Heart right ventricle (tissue), 16 donors: ENCODE results near the gene IPO9. TPM values are rescaled to one million over a fixed set of nuclear protein-coding genes. Genes with fewer than 3 reads are reported as not detected.

Experiments used
- ATAC-seq, 8 donors: fragments of 200-7000 bp; cut with Tn5 transposase; one replicate each; pipeline ENCODE4 v1.9.1; 2020; ENCODE audit warnings: mild to moderate bottlenecking in 8 of 8, moderate library complexity in 8 of 8, moderate number of reproducible peaks in 1 of 8
- DNase-seq, 2 donors: peaks; one replicate each; pipeline ENCODE4 v3.0.0-alpha.2; 2020
- H3K27ac ChIP-seq, 10 donors: fragments of 200-600 bp; sonication (generic) in 2 of 10; one replicate each; pipeline versions ENCODE4 v1.5.0 to v1.8.0; 2020 to 2022; ENCODE audit warnings: mild to moderate bottlenecking in 3 of 10
- H3K27me3 ChIP-seq, 7 donors: fragments of 200-600 bp; one replicate each; pipeline ENCODE4 v1.8.0; 2021 to 2022; ENCODE audit warnings: mild to moderate bottlenecking in 2 of 7
- H3K36me3 ChIP-seq, 9 donors: fragments of 200-600 bp; sonication (generic) in 1 of 9; one replicate each; pipeline versions ENCODE4 v1.5.0 to v1.8.0; 2020 to 2022; ENCODE audit warnings: mild to moderate bottlenecking in 2 of 9
- H3K4me1 ChIP-seq, 9 donors: fragments of 200-600 bp; sonication (generic) in 1 of 9; one replicate each; pipeline versions ENCODE4 v1.5.0 to v1.8.0; 2020 to 2022; ENCODE audit warnings: mild to moderate bottlenecking in 4 of 9
- H3K4me3 ChIP-seq, 10 donors: fragments of 200-600 bp; sonication (generic) in 2 of 10; one replicate each; pipeline versions ENCODE4 v1.5.0 to v1.8.0; 2020 to 2022; ENCODE audit warnings: mild to moderate bottlenecking in 7 of 10, moderate library complexity in 2 of 10
- H3K9me3 ChIP-seq, 11 donors: fragments of 200-600 bp in 10 of 11; sonication (generic) in 2 of 11; one replicate each; pipeline versions ENCODE4 v1.5.0 to v1.8.0; 2013 to 2022; ENCODE audit warnings: mild to moderate bottlenecking in 2 of 11, control low read depth in 1 of 11, moderate library complexity in 1 of 11
- CTCF ChIP-seq, 9 donors: fragments of 200-600 bp; sonication (generic) in 2 of 9; IDR thresholded peaks; one replicate each; pipeline versions ENCODE4 v1.5.0 to v1.8.0; 2021 to 2022; ENCODE audit warnings: antibody characterized with exemption in 9 of 9, mild to moderate bottlenecking in 5 of 9, moderate library complexity in 1 of 9
- WGBS, 2 donors: extraction: QIAGEN DNeasy Blood & Tissue Kit; methylation state at CpG; one replicate each; pipeline ENCODE4 v1.1.7; 2013; ENCODE audit warnings: inconsistent platforms in 1 of 2; 5-methylcytosine and 5-hydroxymethylcytosine counted together
- intact Hi-C, 10 donors: fragments of 100-400 bp; cut with DNase I; formaldehyde crosslinking; loops; one replicate each; pipeline versions ENCODE4 v1.11.1 to v1.14.2; 2022
- polyA plus RNA-seq, 2 donors: library from polyadenylated mRNA; stranded (reverse); fragments of 200-250 nt; gene quantifications; one replicate each; pipeline ENCODE4 v1.2.3, GENCODE V29; 2013
- total RNA-seq, 10 donors: library from RNA; stranded (reverse); fragmentation: NEBNext Ultra II Directional in 3 of 10; extraction: Animal tissue kit (Norgen Biotek cat#: 25700) in 3 of 10; gene quantifications; one replicate each; pipeline versions ENCODE4 v1.2.1 to v1.2.4, GENCODE V29; 2021 to 2023
- donor health status: Arrhythmogenic right ventricular cardiomyopathy.
- donor health status: ischemic (EF 13 %, LVEDD 7.1; RV severe dilation, severe dysfunction).
- donor health status: healthy with polysubstance abuse.
- donor health status: DM: no; HTN: yes; CAD: no.
- donor health status: DM: no; HTN: no; CAD: no.
- donor health status: ischemic (EF 25% LVEDD 6.9; RV normal size, moderate dysfunction).
- donor health status: ischemic (EF 25% LVEDD 5.7; RV mildly dilated, moderate dysfunction).
- donor health status: healthy.
- donor health status: DM: yes; HTN: yes; CAD: no.
- donor health status: Ischemic cardiomyopathy.
- donor health status: ischemic (EF 35%, LVEDD 5.7; RV mildly dilated, moderate dysfunction).
- donor health status: nonischemic (EF 11% LVEDD 7.7; RV severe dilation, severe dysfunction).
- donor health status: DM: yes; HTN: yes; CAD: no.
- donor health status: PGD.
- donor health status: ischemic (EF 29% LVEDD 5.4; RV normal size, mild dysfunction).
- donor health status: nonischemic (EF 23%, LVEDD 6.1; RV moderate dilation, normal function).

Gene IPO9
- total and polyA plus RNA-seq, 12 donors, result 12.0 to 31.4 (median 26.5) TPM

GRCh38 chr1:201880928-201881571 is 52.1 kb downstream of the IPO9 start:
- DNase-seq, result no peak
- H3K27me3 ChIP-seq, result no peaks in the 10 kb centered on the region
- H3K36me3 ChIP-seq, result peaks cover 0 to 16% (median 0%) of the 10 kb centered on the region in 9 donors
- WGBS, 2 donors, result 72 to 81% methylated on average over 6 of the region's 6 CpGs
- intact Hi-C loops, result loop anchor here in 2 of 10 donors (10.0 kb wide), 2 partner anchors 166 to 234 kb away; no protein-coding TSS in a partner anchor
- no peak overlapping the region for H3K27ac ChIP-seq
- peaks cover 10 to 55% (median 44%) of the 10 kb centered on the region in 9 donors for H3K4me1 ChIP-seq
- ATAC-seq, result no peak
- no peak overlapping the region for H3K4me3 ChIP-seq
- TF ChIP-seq CTCF (IDR thresholded peaks at IDR 0.05), result no peak
- no peaks in the 10 kb centered on the region for H3K9me3 ChIP-seq

DNA sequence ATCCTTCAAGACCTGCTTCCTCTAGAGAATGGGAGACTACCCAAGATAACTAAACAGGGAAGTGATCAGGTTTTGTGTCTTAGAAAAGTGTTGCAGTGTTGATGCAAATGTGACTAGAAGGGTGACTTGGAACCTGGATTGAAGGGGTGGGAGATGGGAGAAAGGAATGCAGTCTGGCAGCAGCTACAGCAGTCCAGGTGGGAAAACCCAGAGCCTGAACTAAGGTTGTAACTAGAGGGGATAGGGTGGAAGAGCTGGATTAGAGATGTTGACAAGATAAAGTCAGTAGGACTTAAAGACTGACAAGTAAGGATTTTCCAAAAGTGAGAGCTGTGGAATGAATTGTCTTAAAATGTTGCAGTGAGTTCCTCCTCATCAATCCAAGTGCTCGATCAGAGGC is 52.7 kb downstream of the IPO9 start:
- Histone ChIP-seq H3K36me3 (peaks cover 0 to 10% (median 0%) of the 10 kb centered on the region in 9 donors), H3K27me3 (no peaks in the 10 kb centered on the region), H3K4me3 (no peak overlapping the region), H3K9me3 (no peaks in the 10 kb centered on the region), H3K4me1 (peaks cover 10 to 58% (median 44%) of the 10 kb centered on the region in 9 donors), H3K27ac (no peak overlapping the region)
- no peak for TF ChIP-seq CTCF (IDR thresholded peaks at IDR 0.05)
- intact Hi-C loops, result loop anchor here in 2 of 10 donors (10.0 kb wide), 2 partner anchors 167 to 233 kb away; no protein-coding TSS in a partner anchor
- no peak for ATAC-seq
- 86% methylated on average over 1 of the region's 1 CpG for WGBS, 2 donors
- DNase-seq, result no peak

DNA sequence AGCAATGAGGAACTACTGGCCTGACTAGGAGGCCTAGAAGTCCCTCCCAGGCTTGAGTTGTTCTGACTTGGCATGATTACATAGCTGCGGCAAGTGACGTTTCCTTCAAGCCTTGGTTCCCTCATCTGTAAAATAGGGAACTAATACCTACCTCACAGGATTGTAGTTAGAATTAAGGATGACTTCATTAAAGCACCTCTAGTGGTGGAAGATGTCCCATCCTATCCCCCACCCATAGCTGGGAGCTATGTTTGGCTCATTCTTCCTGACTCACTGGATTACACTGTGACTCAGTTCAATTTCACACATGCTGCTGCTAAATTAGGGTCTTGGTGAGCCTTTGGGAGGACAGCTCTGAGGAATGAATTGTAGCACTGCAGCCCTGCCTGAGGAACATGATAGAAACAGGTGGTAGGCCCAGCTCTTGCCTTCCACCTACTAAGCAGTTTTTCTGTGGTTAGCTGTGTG is 53.7 kb downstream of the IPO9 start:
- peak overlapping the region in 9 of 10 donors; percentile 67 to 96 (median 85) for H3K27ac ChIP-seq
- peaks cover 0 to 11% (median 0%) of the 10 kb centered on the region in 7 donors for H3K27me3 ChIP-seq
- no peak overlapping the region for H3K4me3 ChIP-seq
- DNase-seq (no peak), ATAC-seq (peak in 4 of 8 donors; percentile 20 to 42 (median 31))
- 59 to 75% methylated on average over 2 of the region's 2 CpGs for WGBS, 2 donors
- intact Hi-C loops, result loop anchor here in 2 of 10 donors (10.0 kb wide), 2 partner anchors 168 to 232 kb away; no protein-coding TSS in a partner anchor
- TF ChIP-seq CTCF (IDR thresholded peaks at IDR 0.05), result peak in 2 of 9 donors; percentile 18 to 20
- H3K4me1 ChIP-seq, result peaks cover 10 to 66% (median 44%) of the 10 kb centered on the region in 9 donors
- H3K9me3 ChIP-seq, result no peaks in the 10 kb centered on the region
- H3K36me3 ChIP-seq, result peaks cover 0 to 5% (median 0%) of the 10 kb centered on the region in 9 donors

- no peaks in the 10 kb centered on the region for H3K9me3 ChIP-seq
- no peak for DNase-seq
- no peak overlapping the region for H3K4me3 ChIP-seq
- WGBS, 2 donors, result 72 to 76% methylated on average over 3 of the region's 3 CpGs
- TF ChIP-seq CTCF (IDR thresholded peaks at IDR 0.05), result no peak
- no peak for ATAC-seq
- peak overlapping the region; percentile 67 to 96 (median 84) for H3K27ac ChIP-seq
- intact Hi-C loops, result loop anchor here in 2 of 10 donors (10.0 kb wide), 2 partner anchors 168 to 232 kb away; no protein-coding TSS in a partner anchor
- peaks cover 10 to 68% (median 46%) of the 10 kb centered on the region in 9 donors for H3K4me1 ChIP-seq
- peaks cover 0 to 3% (median 0%) of the 10 kb centered on the region in 9 donors for H3K36me3 ChIP-seq
- H3K27me3 ChIP-seq, result peaks cover 0 to 16% (median 0%) of the 10 kb centered on the region in 7 donors
These were observed 54.3 kb downstream of the IPO9 start for GRCh38 chr1:201883266-201883665.
